ENCODE data around the gene OTOP3. TPM values are rescaled to one million over a fixed set of nuclear protein-coding genes. Genes with fewer than 3 reads are reported as not detected.
"Not testable (repeated sequence)": the region's sequence is repeated elsewhere in the genome, so short reads cannot be mapped to it uniquely, and the experiment has no call there.

Gene OTOP3
- not detected in 2 replicates for total RNA-seq (2014; rRNA removed; shearing (Covaris generic); ENCODE audit: low replicate concordance)

- DNase-seq: no peak
- H3K27me3 ChIP-seq: peaks cover 40% of the 10 kb centered on the region
- H3K4me3 ChIP-seq: no peak within 1 kb of the TSS
- H3K36me3 ChIP-seq: no peaks in the 10 kb centered on the region
- H3K9me3 ChIP-seq: no peaks in the 10 kb centered on the region
Observed at GRCh38 chr17:74935585-74936469, at the start of gene OTOP3. TSS of gene OTOP3 (plus strand) at chr17:74935898. CDS start at chr17:74935922, 24 bp downstream.

DNA sequence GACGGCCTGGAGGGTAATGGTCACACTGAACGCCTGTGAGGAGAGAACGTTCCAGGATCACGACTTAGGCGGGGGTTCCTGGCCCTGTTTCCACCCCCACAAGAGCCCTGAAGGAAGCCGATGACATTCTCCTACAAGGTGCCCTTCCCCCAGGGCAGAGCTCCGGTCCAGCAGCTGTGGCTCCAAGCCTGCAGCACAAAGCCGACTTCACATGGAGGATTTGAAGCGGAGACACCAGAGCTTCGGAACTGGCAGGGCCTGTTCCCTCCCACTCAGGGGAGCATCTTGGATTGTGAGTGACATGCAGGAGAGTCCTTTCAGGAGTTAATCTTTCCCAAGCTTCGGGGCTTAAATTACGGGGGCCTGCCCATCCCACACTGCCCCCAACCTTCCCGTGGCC, 47.2 kb upstream of the OTOP3 start:
- Histone ChIP-seq H3K4me3 (no peak overlapping the region), H3K36me3 (no peaks in the 10 kb centered on the region), H3K9me3 (no peaks in the 10 kb centered on the region), H3K27me3 (peaks cover 3% of the 10 kb centered on the region; the same call in 1 of the 2 replicates)
- no peak for DNase-seq

- no peak for DNase-seq
- Histone ChIP-seq H3K27me3 (peaks cover 17% of the 10 kb centered on the region), H3K9me3 (no peaks in the 10 kb centered on the region), H3K36me3 (no peaks in the 10 kb centered on the region), H3K4me3 (no peak overlapping the region)
Observed at GRCh38 chr17:74890554-74890953, 45.1 kb upstream of the OTOP3 start.

DNA sequence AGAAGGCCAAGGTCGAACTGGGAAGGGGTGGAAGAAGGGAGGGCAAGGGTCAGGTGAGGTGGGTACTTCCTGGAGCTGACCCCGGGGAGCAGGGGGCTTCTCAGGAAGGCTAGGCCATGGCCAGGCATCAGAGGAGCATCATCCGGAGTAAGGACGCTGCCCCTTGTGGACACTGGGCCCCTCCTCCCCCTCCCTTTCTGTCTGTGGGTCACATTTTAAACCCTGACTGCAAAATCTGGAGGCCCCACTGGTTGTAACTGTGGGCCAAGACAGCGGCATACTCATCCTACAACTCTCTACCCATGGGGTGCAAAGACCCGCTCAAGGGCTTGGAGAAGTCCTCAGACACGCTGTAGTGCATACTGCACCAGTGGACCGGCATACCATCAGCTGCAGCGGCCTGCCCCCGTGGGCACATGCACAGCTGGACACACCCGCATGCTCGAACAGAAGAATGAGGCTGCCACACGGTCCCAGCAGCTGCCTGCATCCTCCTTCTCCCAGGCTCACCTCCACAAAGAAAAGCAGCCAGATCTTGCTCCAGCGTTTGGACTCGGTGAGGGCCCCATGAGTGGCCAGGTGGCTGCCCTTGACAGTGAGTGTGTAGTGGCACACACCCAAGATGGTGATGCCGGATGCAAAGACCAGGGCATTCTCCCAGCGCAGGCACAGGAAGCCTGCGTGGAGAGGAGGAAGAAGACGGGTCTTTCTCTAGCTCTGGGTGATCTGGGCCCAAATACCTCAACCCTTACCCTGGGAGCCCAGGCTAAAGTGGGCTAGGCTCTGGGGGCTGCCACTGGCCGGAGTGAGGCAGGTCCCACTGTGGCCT, 43.5 kb upstream of the OTOP3 start:
- Histone ChIP-seq H3K27me3 (peaks cover 25% of the 10 kb centered on the region), H3K4me3 (no peak overlapping the region), H3K36me3 (no peaks in the 10 kb centered on the region), H3K9me3 (no peaks in the 10 kb centered on the region)
- peak; percentile 31 for DNase-seq

DNA sequence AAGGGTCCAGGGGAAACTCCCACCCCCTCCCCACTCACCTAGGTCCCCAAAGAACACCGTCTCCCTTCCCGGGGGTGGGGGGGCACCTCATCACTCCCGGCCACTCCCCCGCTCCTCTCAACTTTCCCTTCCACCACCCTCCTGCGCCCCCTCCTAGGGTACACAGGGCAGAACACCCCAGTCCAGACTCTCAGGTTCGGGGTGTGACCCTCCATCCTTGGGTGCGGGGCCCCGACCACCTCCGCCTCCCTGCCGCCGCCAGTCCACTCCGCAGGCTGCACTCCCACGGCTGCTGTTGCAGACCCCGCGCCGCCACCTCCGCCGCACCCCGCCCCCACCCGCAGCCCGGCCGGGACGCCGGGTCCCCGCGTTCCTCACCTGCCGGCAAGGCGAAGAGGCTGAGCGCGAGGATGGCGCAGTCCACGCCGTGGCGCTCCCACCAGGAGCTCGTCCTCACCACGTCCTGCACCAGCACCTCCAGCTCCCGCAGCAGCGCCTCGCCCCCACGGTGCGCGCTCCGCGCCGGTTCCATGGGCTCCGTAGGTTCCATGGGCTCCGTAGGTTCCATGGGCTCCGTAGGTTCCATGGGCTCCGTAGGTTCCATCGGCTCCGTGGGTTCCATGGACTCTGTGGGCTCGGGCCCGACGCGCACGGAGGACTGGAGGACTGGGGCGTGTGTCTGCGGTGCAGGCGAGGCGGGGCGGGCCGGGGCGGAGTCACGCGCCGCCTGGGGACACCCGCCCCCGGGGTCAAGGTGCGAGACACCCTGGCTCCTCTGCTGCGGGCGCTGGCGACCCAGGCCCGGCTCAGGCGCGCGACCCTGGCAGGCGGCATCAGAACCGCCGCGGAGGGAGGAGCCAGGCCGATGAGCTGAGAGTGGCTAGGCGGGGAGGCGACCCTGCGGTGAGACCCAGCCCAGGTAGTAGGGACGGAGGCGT, 42.5 kb upstream of the OTOP3 start, which contains the start of gene FADS6:
Gene FADS6 (minus strand): TSS at position 660 of the 938 bp plus-strand sequence. CDS start 38 bp downstream, at position 622.
- Histone ChIP-seq H3K9me3 (no peaks in the 10 kb centered on the region), H3K4me3 (no peak within 1 kb of the TSS), H3K36me3 (no peaks in the 10 kb centered on the region), H3K27me3 (peaks cover 25% of the 10 kb centered on the region)
- DNase-seq: no peak

- Histone ChIP-seq H3K27me3 (peaks cover 25% of the 10 kb centered on the region), H3K4me3 (no peak overlapping the region), H3K9me3 (no peaks in the 10 kb centered on the region), H3K36me3 (no peaks in the 10 kb centered on the region)
- no peak for DNase-seq
Observed at GRCh38 chr17:74893936-74894671, 41.6 kb upstream of the OTOP3 start.

- no peak for DNase-seq
- Histone ChIP-seq H3K4me3 (no peak overlapping the region), H3K27me3 (peaks cover 22% of the 10 kb centered on the region), H3K36me3 (no peaks in the 10 kb centered on the region), H3K9me3 (no peaks in the 10 kb centered on the region)
Observed at GRCh38 chr17:74898376-74898946, 37.2 kb upstream of the OTOP3 start.

GRCh38 chr17:74900208-74900607, 35.5 kb upstream of the OTOP3 start:
- H3K36me3 ChIP-seq: no peaks in the 10 kb centered on the region
- H3K4me3 ChIP-seq: no peak overlapping the region
- no peaks in the 10 kb centered on the region for H3K9me3 ChIP-seq
- no peak for DNase-seq
- H3K27me3 ChIP-seq: peaks cover 9% of the 10 kb centered on the region

- H3K9me3 ChIP-seq: peaks cover 3% of the 10 kb centered on the region; the same call in 1 of the 2 replicates
- H3K36me3 ChIP-seq: no peaks in the 10 kb centered on the region
- no peak for DNase-seq
- H3K27me3 ChIP-seq: peaks cover 4% of the 10 kb centered on the region
- H3K4me3 ChIP-seq: no peak overlapping the region
Observed at GRCh38 chr17:74901353-74902135, 34.2 kb upstream of the OTOP3 start.

- Histone ChIP-seq H3K36me3 (no peaks in the 10 kb centered on the region), H3K9me3 (peaks cover 4% of the 10 kb centered on the region; the same call in 1 of the 2 replicates), H3K27me3 (peaks cover 4% of the 10 kb centered on the region; the same call in 1 of the 2 replicates), H3K4me3 (no peak overlapping the region)
- no peak for DNase-seq
Observed at GRCh38 chr17:74903034-74903433, 32.7 kb upstream of the OTOP3 start.

DNA sequence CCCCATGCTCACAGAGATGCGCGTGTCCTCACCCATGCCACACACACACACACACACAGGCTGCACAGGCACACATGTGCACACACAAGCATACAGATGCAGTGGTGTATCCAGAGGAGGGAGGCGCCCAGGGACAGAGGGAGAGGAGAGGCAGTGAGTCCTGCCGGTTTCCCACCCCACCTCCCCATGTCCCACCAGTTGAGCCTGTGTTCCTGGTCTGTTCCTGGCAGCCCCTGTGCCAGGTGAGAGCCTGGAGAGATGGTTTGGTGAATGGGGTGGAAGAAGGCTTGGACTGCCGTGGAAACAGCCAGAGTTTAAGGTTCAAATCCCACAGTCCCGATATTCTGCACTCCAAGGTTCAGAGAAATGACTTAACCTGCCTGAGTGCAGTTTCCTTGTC, 32.0 kb upstream of the OTOP3 start:
- DNase-seq: no peak

GRCh38 chr17:74904687-74905409, 30.9 kb upstream of the OTOP3 start:
- Histone ChIP-seq H3K4me3 (no peak overlapping the region), H3K36me3 (no peaks in the 10 kb centered on the region), H3K9me3 (peaks cover 4% of the 10 kb centered on the region; the same call in 1 of the 2 replicates), H3K27me3 (peaks cover 4% of the 10 kb centered on the region; the same call in 1 of the 2 replicates)
- no peak for DNase-seq

More for the DNA sequence above, 32.0 kb upstream of the OTOP3 start:
- H3K4me3 ChIP-seq: no peak overlapping the region
- peaks cover 4% of the 10 kb centered on the region; the same call in 1 of the 2 replicates for H3K9me3 ChIP-seq
- H3K27me3 ChIP-seq: peaks cover 4% of the 10 kb centered on the region; the same call in 1 of the 2 replicates
- no peaks in the 10 kb centered on the region for H3K36me3 ChIP-seq

DNA sequence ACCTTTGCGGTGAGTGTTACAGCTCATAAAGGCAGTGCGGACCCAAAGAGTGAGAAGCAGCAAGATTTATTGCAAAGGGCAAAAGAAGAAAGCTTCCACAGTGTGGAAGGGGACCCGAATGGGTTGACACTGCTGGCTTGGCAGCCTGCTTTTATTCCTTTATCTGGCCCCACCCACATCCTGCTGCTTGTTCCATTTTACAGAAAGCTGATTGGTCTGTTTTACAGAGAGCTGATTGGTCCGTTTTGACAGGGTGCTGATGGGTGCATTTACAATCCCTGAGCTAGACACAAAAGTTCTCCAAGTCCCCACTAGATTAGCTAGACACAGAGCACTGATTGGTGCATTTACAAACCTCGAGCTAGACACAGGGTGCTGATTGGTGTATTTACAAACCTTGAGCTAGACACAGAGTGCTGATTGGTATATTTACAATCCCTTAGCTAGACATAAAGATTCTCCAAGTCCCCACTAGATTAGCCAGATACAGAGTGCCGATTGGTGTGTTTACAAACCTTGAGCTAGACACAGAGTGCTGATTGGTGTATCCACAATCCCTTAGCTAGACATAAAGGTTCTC, 29.4 kb upstream of the OTOP3 start:
- not testable (repeated sequence) for H3K9me3 ChIP-seq, H3K36me3 ChIP-seq, H3K27me3 ChIP-seq, H3K4me3 ChIP-seq
- DNase-seq: peak; percentile 26

Measured in MG63 (cell line).